Brain microvascular endothelial cell (primary cell): ENCODE results near the gene USH1C.
A peak's percentile ranks its signal among the peaks of the same experiment; 100 is the strongest.

Experiments
- DNase-seq: peaks from one replicate; pipeline ENCODE4 v3.0.0-alpha.2; 2020
- H3K27ac ChIP-seq: fragments of 250-450 bp; sonication (Bioruptor Pico); 2 replicates; pipeline ENCODE4 v1.5.1; 2020; ENCODE audit warnings: mild to moderate bottlenecking, moderate library complexity
- H3K27me3 ChIP-seq: fragments of 250-450 bp; sonication (Bioruptor Pico); replicated peaks from 2 replicates; pipeline ENCODE4 v1.5.1; 2020; ENCODE audit warnings: mild to moderate bottlenecking
- H3K36me3 ChIP-seq: fragments of 250-450 bp; sonication (Bioruptor Pico); replicated peaks from 2 replicates; pipeline ENCODE4 v1.5.1; 2020; ENCODE audit warnings: mild to moderate bottlenecking
- H3K4me3 ChIP-seq: 2 replicates; pipeline ENCODE4 v1.5.1; 2011; ENCODE audit warnings: low read depth, mild to moderate bottlenecking, control low read depth, low read length, moderate library complexity
- CTCF ChIP-seq: IDR thresholded peaks from 2 replicates; pipeline ENCODE4 v1.5.1; 2011; ENCODE audit warnings: low read depth, mild to moderate bottlenecking, moderate library complexity, low read length, control low read depth, inconsistent platforms; ENCODE audit errors: missing control alignments
- in situ Hi-C: cut with HindIII; loops from 2 replicates; pipeline ENCODE4 v1.10.0; 2017; ENCODE audit warnings: low sequenced_read_pairs, low pct_ligation_motif_present

The USH1C gene

GRCh38 chr11:17564687-17565042 lies 20.4 kb upstream of the USH1C start:
- TF ChIP-seq CTCF: peak; percentile 44
- in situ Hi-C loops: no loop called here

GRCh38 chr11:17563961-17564686 lies 19.9 kb upstream of the USH1C start:
- no peak for DNase-seq
- Histone ChIP-seq H3K4me3 (no peak overlapping the region), H3K36me3 (no peaks in the 10 kb centered on the region), H3K27ac (no peak overlapping the region), H3K27me3 (no peaks in the 10 kb centered on the region)
- TF ChIP-seq CTCF: no peak
- in situ Hi-C loops: no loop called here

More at GRCh38 chr11:17564687-17565042, 20.4 kb upstream of the USH1C start:
- no peak overlapping the region for H3K27ac ChIP-seq
- DNase-seq: no peak
- H3K4me3 ChIP-seq: no peak overlapping the region
- no peaks in the 10 kb centered on the region for H3K36me3 ChIP-seq
- H3K27me3 ChIP-seq: no peaks in the 10 kb centered on the region

GRCh38 chr11:17563231-17563646 lies 19.0 kb upstream of the USH1C start:
- in situ Hi-C loops: no loop called here
- DNase-seq: no peak
- no peaks in the 10 kb centered on the region for H3K27me3 ChIP-seq
- no peaks in the 10 kb centered on the region for H3K36me3 ChIP-seq
- no peak overlapping the region for H3K4me3 ChIP-seq
- no peak overlapping the region for H3K27ac ChIP-seq
- no peak for TF ChIP-seq CTCF

- Histone ChIP-seq H3K27ac (no peak overlapping the region), H3K36me3 (no peaks in the 10 kb centered on the region), H3K27me3 (no peaks in the 10 kb centered on the region), H3K4me3 (no peak overlapping the region)
- no peak for DNase-seq
- TF ChIP-seq CTCF: no peak
- in situ Hi-C loops: no loop called here
These were observed 17.3 kb upstream of the USH1C start for GRCh38 chr11:17561526-17561925.

GRCh38 chr11:17561111-17561415 lies 16.8 kb upstream of the USH1C start:
- H3K36me3 ChIP-seq: no peaks in the 10 kb centered on the region
- TF ChIP-seq CTCF: no peak
- no peak overlapping the region for H3K27ac ChIP-seq
- no peaks in the 10 kb centered on the region for H3K27me3 ChIP-seq
- no peak for DNase-seq
- no peak overlapping the region for H3K4me3 ChIP-seq
- in situ Hi-C loops: no loop called here

GRCh38 chr11:17560281-17561110 lies 16.3 kb upstream of the USH1C start:
- DNase-seq: no peak
- TF ChIP-seq CTCF: no peak
- no peak overlapping the region for H3K4me3 ChIP-seq
- in situ Hi-C loops: no loop called here
- H3K27me3 ChIP-seq: no peaks in the 10 kb centered on the region
- no peaks in the 10 kb centered on the region for H3K36me3 ChIP-seq
- no peak overlapping the region for H3K27ac ChIP-seq
